Measurements from ENCODE around the gene GNAQ.

- no peak for TF ChIP-seq EZH2 (IDR thresholded peaks at IDR 0.05; ENCODE audit: low read length, unreplicated experiment)
- TF ChIP-seq CTCF (conservative IDR thresholded peaks at IDR 0.05; ENCODE audit: low read depth, low read length): no peak
Measured at GRCh38 chr9:78072586-78073199, 41.1 kb upstream of the GNAQ start.
